H1 (cell line): ENCODE measurements around the gene PTPRD. TPM values are rescaled to one million over a fixed set of nuclear protein-coding genes. Genes with fewer than 3 reads are reported as not detected.

ENCODE experiments used
- CTCF ChIA-PET: fragments of 300-600 bp; sonication (Branson Sonifier 250); formaldehyde crosslinking; loops from one replicate; lab custom pipeline; 2021; ENCODE audit not compliant: partially characterized antibody; lab: Charles Lee
- POLR2A ChIA-PET: fragments of 300-600 bp; sonication (Branson Sonifier 250); formaldehyde crosslinking; loops from one replicate; lab custom pipeline; 2021; ENCODE audit warnings: inconsistent platforms; ENCODE audit not compliant: partially characterized antibody; lab: Charles Lee
- DNase-seq, 2 experiments: peaks; one replicate each; pipeline versions ENCODE4 v3.0.0 to v3.0.0-alpha.2; 2010 to 2022; ENCODE audit warnings: low spot score in 2 of 2, low read depth in 1 of 2, mixed read lengths in 1 of 2
- FAIRE-seq: peaks from 2 replicates; lab custom pipeline; 2011; peaks lifted over from hg19 to GRCh38; lab: Jason Lieb, UNC
- H2AFZ ChIP-seq: 2 replicates; pipeline ENCODE4 v1.8.1; 2012; ENCODE audit warnings: low read length, inconsistent platforms
- H2AK5ac ChIP-seq: 2 replicates; pipeline ENCODE4 v1.6.1; 2013; ENCODE audit warnings: low read depth, low read length
- H2BK120ac ChIP-seq: replicated peaks from 2 replicates; pipeline ENCODE3; 2013; ENCODE audit warnings: low read depth, low read length, inconsistent platforms
- H2BK12ac ChIP-seq: 2 replicates; pipeline ENCODE4 v1.6.1; 2013; ENCODE audit warnings: low read depth, low read length
- H2BK15ac ChIP-seq: 2 replicates; pipeline ENCODE4 v1.6.1; 2013; ENCODE audit warnings: low read length
- H2BK20ac ChIP-seq: 2 replicates; pipeline ENCODE4 v1.6.1; 2013; ENCODE audit warnings: low read length
- H2BK5ac ChIP-seq: 2 replicates; pipeline ENCODE4 v1.6.1; 2013; ENCODE audit warnings: low read depth, low read length
- H3K14ac ChIP-seq: 2 replicates; pipeline ENCODE4 v1.6.1; 2013; ENCODE audit warnings: inconsistent platforms; ENCODE audit not compliant: insufficient read length
- H3K18ac ChIP-seq: 2 replicates; pipeline ENCODE4 v1.6.1; 2013; ENCODE audit warnings: low read length; ENCODE audit errors: extremely low read depth
- H3K23ac ChIP-seq: 2 replicates; pipeline ENCODE4 v1.6.1; 2013; ENCODE audit warnings: inconsistent platforms; ENCODE audit not compliant: insufficient read length
- H3K23me2 ChIP-seq: 2 replicates; pipeline ENCODE4 v1.6.1; 2013; ENCODE audit warnings: low read depth, low read length
- H3K27ac ChIP-seq: 2 replicates; pipeline ENCODE4 v1.6.1; 2011; ENCODE audit warnings: low read depth, low read length, inconsistent platforms
- H3K27me3 ChIP-seq, 4 experiments: replicated peaks in 1 of 4; 1 replicate in 1 of 4; 2 replicates in 3 of 4; pipeline versions ENCODE4 v1.6.1 to v1.8.1; 2011 to 2013; ENCODE audit warnings: low read length in 3 of 4, mild to moderate bottlenecking in 3 of 4, inconsistent platforms in 2 of 4, mixed read lengths in 2 of 4, moderate library complexity in 1 of 4; ENCODE audit not compliant: control insufficient read depth in 3 of 4, insufficient read depth in 3 of 4; ENCODE audit errors: extremely low read depth in 1 of 4
- H3K36me3 ChIP-seq, 4 experiments: 2 replicates each; pipeline versions ENCODE4 v1.6.1 to v1.8.1; 2011 to 2013; ENCODE audit warnings: mild to moderate bottlenecking in 4 of 4, low read length in 3 of 4, moderate library complexity in 2 of 4, control low read depth in 1 of 4, inconsistent platforms in 1 of 4; ENCODE audit not compliant: insufficient read depth in 4 of 4, control insufficient read depth in 2 of 4
- H3K4ac ChIP-seq: replicated peaks from 2 replicates; pipeline ENCODE3; 2013; ENCODE audit warnings: low read length, low read depth, mixed read lengths, inconsistent platforms; ENCODE audit not compliant: insufficient read length
- H3K4me1 ChIP-seq, 4 experiments: replicated peaks in 1 of 4; 1 replicate in 1 of 4; 2 replicates in 3 of 4; pipeline versions ENCODE4 v1.6.1 to v1.8.1; 2011 to 2013; ENCODE audit warnings: low read length in 3 of 4, inconsistent platforms in 2 of 4, mixed read lengths in 1 of 4; ENCODE audit not compliant: insufficient read depth in 4 of 4, control insufficient read depth in 3 of 4
- H3K4me2 ChIP-seq, 2 experiments: 2 replicates each; pipeline versions ENCODE4 v1.6.1 to v1.8.1; 2011 to 2013; ENCODE audit warnings: low read depth in 2 of 2, low read length in 2 of 2, control low read depth in 1 of 2, inconsistent platforms in 1 of 2, mild to moderate bottlenecking in 1 of 2; ENCODE audit not compliant: insufficient read depth in 1 of 2
- H3K4me3 ChIP-seq, 4 experiments: fragments of 200-600, 300-600 bp in 1 of 4; sonication (generic), shearing (Covaris generic), sonication (Bioruptor Twin) in 1 of 4; 2 replicates each; pipeline versions ENCODE4 v1.5.1 to v1.8.1; 2011 to 2016; ENCODE audit warnings: low read length in 4 of 4, low read depth in 3 of 4, control low read depth in 2 of 4, inconsistent platforms in 2 of 4, mild to moderate bottlenecking in 2 of 4, mixed read lengths in 1 of 4, moderate library complexity in 1 of 4; ENCODE audit not compliant: insufficient read depth in 2 of 4; ENCODE audit errors: extremely low read depth in 1 of 4
- H3K56ac ChIP-seq: replicated peaks from 2 replicates; pipeline ENCODE3; 2013; ENCODE audit warnings: low read depth, mild to moderate bottlenecking, mixed read lengths, low read length, inconsistent platforms; ENCODE audit not compliant: insufficient read length
- H3K79me1 ChIP-seq: 2 replicates; pipeline ENCODE4 v1.6.1; 2013; ENCODE audit warnings: low read depth, low read length, control low read depth
- H3K79me2 ChIP-seq, 2 experiments: 2 replicates each; pipeline versions ENCODE4 v1.6.1 to v1.8.1; 2012 to 2013; ENCODE audit warnings: low read length in 2 of 2, mild to moderate bottlenecking in 2 of 2, inconsistent platforms in 1 of 2; ENCODE audit not compliant: insufficient read depth in 2 of 2, control insufficient read depth in 1 of 2
- H3K9ac ChIP-seq, 4 experiments: replicated peaks in 1 of 4; 1 replicate in 1 of 4; 2 replicates in 3 of 4; pipeline versions ENCODE4 v1.6.1 to v1.8.1; 2011 to 2013; ENCODE audit warnings: low read depth in 3 of 4, low read length in 3 of 4, control low read depth in 2 of 4, mild to moderate bottlenecking in 2 of 4, moderate library complexity in 2 of 4, inconsistent platforms in 1 of 4; ENCODE audit errors: extremely low read depth in 1 of 4
- H3K9me3 ChIP-seq, 2 experiments: 2 replicates each; pipeline versions ENCODE4 v1.6.1 to v1.8.1; 2012 to 2013; ENCODE audit warnings: mild to moderate bottlenecking in 2 of 2, moderate library complexity in 2 of 2, control low read depth in 1 of 2, inconsistent platforms in 1 of 2, low read depth in 1 of 2, low read length in 1 of 2, mixed read lengths in 1 of 2; ENCODE audit not compliant: insufficient read depth in 2 of 2
- H4K20me1 ChIP-seq, 2 experiments: replicated peaks in 1 of 2; 2 replicates each; pipeline versions ENCODE3 to v1.8.1; 2011 to 2013; ENCODE audit warnings: inconsistent platforms in 2 of 2, low read length in 2 of 2, mild to moderate bottlenecking in 1 of 2; ENCODE audit not compliant: insufficient read depth in 2 of 2, control insufficient read depth in 1 of 2
- H4K5ac ChIP-seq: 2 replicates; pipeline ENCODE4 v1.6.1; 2013; ENCODE audit warnings: low read length, low read depth, mixed read lengths, inconsistent platforms; ENCODE audit not compliant: insufficient read length
- H4K8ac ChIP-seq: 2 replicates; pipeline ENCODE4 v1.8.0; 2013; ENCODE audit warnings: mild to moderate bottlenecking, moderate library complexity, low read length, inconsistent platforms; ENCODE audit not compliant: insufficient read depth; ENCODE audit errors: extremely low read depth
- H4K91ac ChIP-seq: replicated peaks from 2 replicates; pipeline ENCODE3; 2013; ENCODE audit warnings: low read length, mixed read lengths, inconsistent platforms; ENCODE audit not compliant: insufficient read length
- GABPA ChIP-seq: IDR thresholded peaks from 2 replicates; pipeline ENCODE4 v1.6.1; 2011; ENCODE audit warnings: mild to moderate bottlenecking, low read length, moderate library complexity, borderline replicate concordance; ENCODE audit not compliant: insufficient read depth
- KDM1A ChIP-seq: fragments of 200-600, 300-600 bp; sonication (generic); IDR thresholded peaks from 2 replicates; pipeline ENCODE4 v1.7.1; 2016; ENCODE audit warnings: mild to moderate bottlenecking, low read length, borderline replicate concordance
- SP1 ChIP-seq: IDR thresholded peaks from 2 replicates; pipeline ENCODE4 v1.6.1; 2011; ENCODE audit warnings: low read depth, low read length
- WGBS, 2 experiments: shearing (Covaris generic) in 1 of 2; methylation state at CpG; one replicate each; pipeline versions ENCODE4 v1.1.6 to v1.1.7; 2013 to 2015; ENCODE audit warnings: low lambda C conversion rate in 2 of 2, mixed read lengths in 2 of 2, inconsistent platforms in 1 of 2, low coverage in 1 of 2, missing lambda C conversion rate in 1 of 2; ENCODE audit not compliant: insufficient replicate concordance in 2 of 2, insufficient coverage in 1 of 2, insufficient read length in 1 of 2; ENCODE audit errors: extremely low coverage in 1 of 2, missing lambda C conversion rate in 1 of 2; 5-methylcytosine and 5-hydroxymethylcytosine counted together
- polyA plus RNA-seq, 7 experiments: library from polyadenylated mRNA; depleted of rRNA in 3 of 7; stranded (reverse) in 5 of 7; unstranded in 2 of 7; fragments of >200 nt in 5 of 7; fragments of 200-250 nt in 2 of 7; gene quantifications; 1 replicate in 5 of 7; 2 replicates in 1 of 7; 4 replicates in 1 of 7; pipeline versions ENCODE4 v1.2.1 to v1.2.3, GENCODE V29; 2011 to 2013; ENCODE audit warnings: missing spikeins in 2 of 7, mixed read lengths in 2 of 7
- total RNA-seq: library from RNA; stranded (reverse); fragmentation: NEBNext Ultra II Directional; extraction: Animal tissue kit (Norgen Biotek cat#: 25700); gene quantifications from 2 replicates; pipeline ENCODE4 v1.2.1, GENCODE V29; 2021

Gene PTPRD
- total and polyA plus RNA-seq, 2 of the 8 experiments (the other 6 are each of a cell fraction or from before 2014, with no cell fraction given): 17.2 to 77.0 TPM

GRCh38 chr9:10014889-10015288 lies 597.9 kb downstream of the PTPRD start:
- Histone ChIP-seq H2BK5ac (no peak overlapping the region), H2BK20ac (no peak overlapping the region), H3K4ac (no peak overlapping the region), H2BK12ac (no peak overlapping the region), H3K27ac (no peak overlapping the region), H4K20me1 (no peaks in the 10 kb centered on the region), H3K36me3 (no peaks in the 10 kb centered on the region), H2BK15ac (no peak overlapping the region), H4K5ac (no peak overlapping the region), H3K18ac (no peak overlapping the region), H3K14ac (no peak overlapping the region), H3K9me3 (no peaks in the 10 kb centered on the region), H4K91ac (no peak overlapping the region), H3K56ac (no peak overlapping the region), H3K23ac (no peak overlapping the region), H4K8ac (no peak overlapping the region), H2AFZ (no peak overlapping the region), H2AK5ac (no peak overlapping the region), H3K23me2 (no peaks in the 10 kb centered on the region), H3K27me3 (no peaks in the 10 kb centered on the region), H2BK120ac (no peak overlapping the region), H3K4me1 (peaks cover 0 to 6% (median 0%) of the 10 kb centered on the region in 4 experiments; a peak in 3 of 7 replicates), H3K79me1 (no peaks in the 10 kb centered on the region), H3K4me2 (no peak overlapping the region), H3K79me2 (no peaks in the 10 kb centered on the region), H3K4me3 (no peak overlapping the region), H3K9ac (no peak overlapping the region)
- FAIRE-seq: no peak
- POLR2A ChIA-PET: no interaction called here
- CTCF ChIA-PET: no interaction called here
- TF ChIP-seq SP1 (no peak), GABPA (no peak), KDM1A (no peak)
- WGBS, 2 experiments: 88% methylated on average over 2 of the region's 2 CpGs; no CpG with 5 or more reads in 1 of the 2 experiments
- DNase-seq: no peak
